SJSA1 (cell line): Measurements from ENCODE around the gene MBD3L1. TPM values are rescaled to one million over a fixed set of nuclear protein-coding genes. Genes with fewer than 3 reads are reported as not detected.

Source experiments
- total RNA-seq: library from RNA; depleted of rRNA; stranded (reverse); fragments of >200 nt; shearing (Covaris generic); gene quantifications from 2 replicates; pipeline ENCODE4 v1.2.3, GENCODE V29; 2014; rRNA removed

The MBD3L1 gene
- total RNA-seq, 1 experiment from 2014 or later = not detected

Other genes starting within 250 kb of the MBD3L1 start
- gene ADAMTS10, start 221.7 kb upstream of the MBD3L1 start, total RNA-seq = 6.0 and 6.3 TPM in 2 replicates
- not detected in 2 replicates for gene NFILZ, start 201.7 kb upstream of the MBD3L1 start, total RNA-seq
- gene ACTL9, start 133.6 kb upstream of the MBD3L1 start, total RNA-seq = not detected in 2 replicates
- not detected in 2 replicates for gene OR2Z1, start 110.7 kb upstream of the MBD3L1 start, total RNA-seq
- gene ZNF558, start 73 bp upstream of the MBD3L1 start, total RNA-seq = 16.2 and 30.2 TPM in 2 replicates
- gene MUC16, start 178.0 kb downstream of the MBD3L1 start, total RNA-seq = not detected in 2 replicates